ENCODE results near the gene RAB43. TPM values are rescaled to one million over a fixed set of nuclear protein-coding genes. Genes with fewer than 3 reads are reported as not detected.

Gene RAB43
- total and polyA plus RNA-seq, 7 donors: 0.62 to 5.1 (median 1.6) TPM

- H3K27ac ChIP-seq: no peak overlapping the region
- H3K36me3 ChIP-seq (ENCODE audit: insufficient read depth in 1 of 2, low read depth in 1 of 2): no peaks in the 10 kb centered on the region
- intact Hi-C loops (cut with DNase I): no loop called here
- no peak overlapping the region for H3K4me3 ChIP-seq
- no peak for DNase-seq
- TF ChIP-seq, protein P1, sequence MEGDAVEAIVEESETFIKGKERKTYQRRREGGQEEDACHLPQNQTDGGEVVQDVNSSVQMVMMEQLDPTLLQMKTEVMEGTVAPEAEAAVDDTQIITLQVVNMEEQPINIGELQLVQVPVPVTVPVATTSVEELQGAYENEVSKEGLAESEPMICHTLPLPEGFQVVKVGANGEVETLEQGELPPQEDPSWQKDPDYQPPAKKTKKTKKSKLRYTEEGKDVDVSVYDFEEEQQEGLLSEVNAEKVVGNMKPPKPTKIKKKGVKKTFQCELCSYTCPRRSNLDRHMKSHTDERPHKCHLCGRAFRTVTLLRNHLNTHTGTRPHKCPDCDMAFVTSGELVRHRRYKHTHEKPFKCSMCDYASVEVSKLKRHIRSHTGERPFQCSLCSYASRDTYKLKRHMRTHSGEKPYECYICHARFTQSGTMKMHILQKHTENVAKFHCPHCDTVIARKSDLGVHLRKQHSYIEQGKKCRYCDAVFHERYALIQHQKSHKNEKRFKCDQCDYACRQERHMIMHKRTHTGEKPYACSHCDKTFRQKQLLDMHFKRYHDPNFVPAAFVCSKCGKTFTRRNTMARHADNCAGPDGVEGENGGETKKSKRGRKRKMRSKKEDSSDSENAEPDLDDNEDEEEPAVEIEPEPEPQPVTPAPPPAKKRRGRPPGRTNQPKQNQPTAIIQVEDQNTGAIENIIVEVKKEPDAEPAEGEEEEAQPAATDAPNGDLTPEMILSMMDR (IDR thresholded peaks at IDR 0.05): no peak
- peaks cover 6% of the 10 kb centered on the region for H3K4me1 ChIP-seq
- no peak for ATAC-seq
- no peaks in the 10 kb centered on the region for H3K9me3 ChIP-seq
- 90 to 93% (median 93%) methylated on average over 12 of the region's 12 CpGs for WGBS, 3 donors
- H3K27me3 ChIP-seq (ENCODE audit: insufficient read depth in 3 of 3, low read length in 2 of 3): no peaks in the 10 kb centered on the region
Measured at GRCh38 chr3:129085165-129085715, 36.4 kb downstream of the RAB43 start.

DNA sequence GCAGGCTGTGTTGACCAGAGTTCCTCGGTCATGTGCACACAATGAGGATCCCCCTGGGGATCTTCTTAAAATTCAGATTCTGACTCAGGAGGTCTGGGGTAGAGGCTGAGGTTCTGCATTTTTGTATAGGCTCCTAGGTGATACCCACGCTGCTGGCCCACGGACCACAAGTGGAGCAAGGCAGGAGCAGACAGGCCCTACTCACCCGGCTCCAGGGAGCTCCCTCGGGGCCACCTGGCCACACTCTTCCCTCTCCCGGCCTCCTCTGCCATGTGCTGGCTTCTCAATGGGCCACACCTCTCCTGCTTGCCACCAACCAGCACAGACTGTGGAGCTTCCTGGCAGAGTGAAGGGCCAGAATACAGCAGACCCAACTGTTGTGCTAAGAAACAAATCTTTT is 37.1 kb downstream of the RAB43 start:
- intact Hi-C loops (cut with DNase I): no loop called here
- no peak overlapping the region for H3K27ac ChIP-seq
- TF ChIP-seq, protein P1 (IDR thresholded peaks at IDR 0.05): no peak
- ATAC-seq (no peak), DNase-seq (no peak)
- H3K4me3 ChIP-seq: no peak overlapping the region
- H3K9me3 ChIP-seq: no peaks in the 10 kb centered on the region
- 84 to 88% (median 84%) methylated on average over 6 of the region's 6 CpGs for WGBS, 3 donors
- H3K27me3 ChIP-seq (ENCODE audit: insufficient read depth in 3 of 3, low read length in 2 of 3): no peaks in the 10 kb centered on the region
- H3K4me1 ChIP-seq: peaks cover 6% of the 10 kb centered on the region
- H3K36me3 ChIP-seq (ENCODE audit: insufficient read depth in 1 of 2, low read depth in 1 of 2): no peaks in the 10 kb centered on the region

GRCh38 chr3:129082026-129082425 is 39.6 kb downstream of the RAB43 start:
- Histone ChIP-seq H3K9me3 (no peaks in the 10 kb centered on the region), H3K4me1 (peaks cover 2% of the 10 kb centered on the region), H3K4me3 (no peak overlapping the region), H3K36me3 (ENCODE audit: insufficient read depth in 1 of 2, low read depth in 1 of 2) (no peaks in the 10 kb centered on the region), H3K27ac (no peak overlapping the region), H3K27me3 (ENCODE audit: insufficient read depth in 3 of 3, low read length in 2 of 3) (no peaks in the 10 kb centered on the region)
- WGBS, 3 donors: 73 to 75% (median 74%) methylated on average over 9 of the region's 9 CpGs
- intact Hi-C loops (cut with DNase I): no loop called here
- DNase-seq: no peak
- no peak for ATAC-seq
- TF ChIP-seq, protein P1 (IDR thresholded peaks at IDR 0.05): no peak

GRCh38 chr3:129081503-129081902 is 40.1 kb downstream of the RAB43 start:
- intact Hi-C loops (cut with DNase I): no loop called here
- no peaks in the 10 kb centered on the region for H3K36me3 ChIP-seq (ENCODE audit: insufficient read depth in 1 of 2, low read depth in 1 of 2)
- 54 to 66% (median 57%) methylated on average over 8 of the region's 8 CpGs for WGBS, 3 donors
- no peak overlapping the region for H3K4me3 ChIP-seq
- H3K9me3 ChIP-seq: no peaks in the 10 kb centered on the region
- no peak overlapping the region for H3K27ac ChIP-seq
- TF ChIP-seq, protein P1 (IDR thresholded peaks at IDR 0.05): no peak
- no peaks in the 10 kb centered on the region for H3K27me3 ChIP-seq (ENCODE audit: insufficient read depth in 3 of 3, low read length in 2 of 3)
- H3K4me1 ChIP-seq: no peaks in the 10 kb centered on the region
- DNase-seq (no peak), ATAC-seq (no peak)

- ATAC-seq: no peak
Measured at GRCh38 chr3:129078510-129078909, 43.1 kb downstream of the RAB43 start.

More at GRCh38 chr3:129078510-129078909, 43.1 kb downstream of the RAB43 start:
- Histone ChIP-seq H3K27me3 (ENCODE audit: insufficient read depth in 3 of 3, low read length in 2 of 3) (no peaks in the 10 kb centered on the region), H3K4me3 (no peak overlapping the region), H3K9me3 (no peaks in the 10 kb centered on the region), H3K27ac (no peak overlapping the region), H3K36me3 (ENCODE audit: insufficient read depth in 1 of 2, low read depth in 1 of 2) (no peaks in the 10 kb centered on the region), H3K4me1 (no peaks in the 10 kb centered on the region)
- DNase-seq: no peak
- TF ChIP-seq, protein P1 (IDR thresholded peaks at IDR 0.05): no peak
- intact Hi-C loops (cut with DNase I): no loop called here
- 66 to 76% (median 74%) methylated on average over 8 of the region's 8 CpGs for WGBS, 3 donors
